H9 (cell line): ENCODE data around the gene UST. TPM values are rescaled to one million over a fixed set of nuclear protein-coding genes. Genes with fewer than 3 reads are reported as not detected.

Experiments used
- DNase-seq: peaks from one replicate; pipeline ENCODE4 v3.0.0-alpha.2; 2017
- H2AFZ ChIP-seq: one replicate; pipeline ENCODE4 v1.6.1; 2013; ENCODE audit warnings: mild to moderate bottlenecking, low read length, control low read depth, moderate library complexity
- H2AK5ac ChIP-seq: 2 replicates; pipeline ENCODE4 v1.6.1; 2013; ENCODE audit warnings: low read length, control low read depth, mixed read lengths; ENCODE audit not compliant: insufficient read length
- H2BK120ac ChIP-seq: one replicate; pipeline ENCODE4 v1.6.1; 2013; ENCODE audit warnings: low read depth, mild to moderate bottlenecking, low read length, control low read depth, inconsistent platforms; ENCODE audit not compliant: poor library complexity, severe bottlenecking
- H2BK12ac ChIP-seq: 2 replicates; pipeline ENCODE4 v1.6.1; 2013; ENCODE audit warnings: low read length, control low read depth, mixed read lengths, low read depth; ENCODE audit not compliant: insufficient read length
- H2BK15ac ChIP-seq: 2 replicates; pipeline ENCODE4 v1.6.1; 2013; ENCODE audit warnings: low read depth, low read length, control low read depth
- H2BK20ac ChIP-seq: one replicate; pipeline ENCODE4 v1.6.1; 2013; ENCODE audit warnings: low read depth, mild to moderate bottlenecking, low read length, control low read depth, inconsistent platforms; ENCODE audit not compliant: poor library complexity, severe bottlenecking
- H2BK5ac ChIP-seq: 2 replicates; pipeline ENCODE4 v1.6.1; 2013; ENCODE audit warnings: low read length, control low read depth, mixed read lengths; ENCODE audit not compliant: insufficient read length
- H3K14ac ChIP-seq: 2 replicates; pipeline ENCODE4 v1.6.1; 2013; ENCODE audit warnings: low read length, control low read depth; ENCODE audit not compliant: insufficient read depth
- H3K18ac ChIP-seq: 2 replicates; pipeline ENCODE4 v1.6.1; 2013; ENCODE audit warnings: low read depth, mild to moderate bottlenecking, mixed read lengths, low read length, control low read depth; ENCODE audit not compliant: insufficient read length
- H3K23ac ChIP-seq: 2 replicates; pipeline ENCODE4 v1.6.1; 2013; ENCODE audit warnings: low read length, control low read depth, mixed read lengths, low read depth; ENCODE audit not compliant: insufficient read length
- H3K23me2 ChIP-seq: 2 replicates; pipeline ENCODE4 v1.6.1; 2013; ENCODE audit warnings: low read depth, mild to moderate bottlenecking, mixed read lengths, low read length, control low read depth; ENCODE audit not compliant: insufficient read length, poor library complexity, severe bottlenecking
- H3K27ac ChIP-seq: 2 replicates; pipeline ENCODE4 v1.5.1; 2013; ENCODE audit warnings: low read length, control low read depth, mixed read lengths, low read depth; ENCODE audit not compliant: insufficient read length
- H3K27me3 ChIP-seq: 2 replicates; pipeline ENCODE4 v1.6.1; 2013; ENCODE audit warnings: low read length, control low read depth, inconsistent platforms; ENCODE audit not compliant: insufficient read depth
- H3K4ac ChIP-seq: 2 replicates; pipeline ENCODE4 v1.6.1; 2013; ENCODE audit warnings: low read depth, mild to moderate bottlenecking, control low read depth, inconsistent platforms, low read length, moderate library complexity
- H3K4me1 ChIP-seq: 2 replicates; pipeline ENCODE4 v1.6.1; 2013; ENCODE audit warnings: low read length, control low read depth, inconsistent platforms; ENCODE audit not compliant: insufficient read depth
- H3K4me2 ChIP-seq: 2 replicates; pipeline ENCODE4 v1.6.1; 2013; ENCODE audit warnings: low read length, control low read depth, mixed read lengths; ENCODE audit not compliant: insufficient read length, insufficient read depth
- H3K56ac ChIP-seq: 2 replicates; pipeline ENCODE4 v1.6.1; 2013; ENCODE audit warnings: low read depth, mild to moderate bottlenecking, mixed read lengths, low read length, control low read depth; ENCODE audit not compliant: insufficient read length
- H3K79me1 ChIP-seq: 2 replicates; pipeline ENCODE4 v1.6.1; 2013; ENCODE audit warnings: low read depth, mild to moderate bottlenecking, moderate library complexity, low read length, control low read depth, inconsistent platforms; ENCODE audit not compliant: insufficient read depth, poor library complexity, severe bottlenecking
- H3K79me2 ChIP-seq: 2 replicates; pipeline ENCODE4 v1.6.1; 2013; ENCODE audit warnings: low read length, control low read depth, inconsistent platforms; ENCODE audit not compliant: insufficient read depth
- H3K9ac ChIP-seq: 2 replicates; pipeline ENCODE4 v1.6.1; 2013; ENCODE audit warnings: low read length, control low read depth, mixed read lengths; ENCODE audit not compliant: insufficient read length; ENCODE audit errors: extremely low read depth
- H3K9me3 ChIP-seq: one replicate; pipeline ENCODE4 v1.6.1; 2013; ENCODE audit warnings: low read depth, low read length, inconsistent platforms; ENCODE audit not compliant: control insufficient read depth
- H3T11ph ChIP-seq: one replicate; pipeline ENCODE4 v1.6.1; 2013; ENCODE audit warnings: mild to moderate bottlenecking, low read length, control low read depth, inconsistent platforms
- H4K20me1 ChIP-seq: one replicate; pipeline ENCODE4 v1.6.1; 2013; ENCODE audit not compliant: control insufficient read depth, insufficient read length, insufficient read depth
- H4K5ac ChIP-seq: 2 replicates; pipeline ENCODE4 v1.6.1; 2013; ENCODE audit warnings: low read depth, mild to moderate bottlenecking, mixed read lengths, low read length, control low read depth; ENCODE audit not compliant: insufficient read length
- H4K8ac ChIP-seq: replicated peaks from 2 replicates; pipeline ENCODE4 v1.6.1; 2013; ENCODE audit warnings: low read length, control low read depth, mixed read lengths, low read depth; ENCODE audit not compliant: insufficient read length
- H4K91ac ChIP-seq: 2 replicates; pipeline ENCODE4 v1.6.1; 2013; ENCODE audit warnings: low read depth, mild to moderate bottlenecking, moderate library complexity, mixed read lengths, low read length, control low read depth; ENCODE audit not compliant: insufficient read length
- H3K27ac Mint-ChIP-seq, 3 experiments: 2 replicates in 2 of 3; 3 replicates in 1 of 3; pipeline ENCODE4 v1.8.0; 2020 to 2021; ENCODE audit warnings: mixed read lengths in 3 of 3, mild to moderate bottlenecking in 1 of 3, moderate library complexity in 1 of 3
- H3K27me3 Mint-ChIP-seq: 2 replicates; pipeline ENCODE4 v1.8.0; 2021; ENCODE audit warnings: low read depth, mild to moderate bottlenecking, moderate library complexity, mixed read lengths
- H3K36me3 Mint-ChIP-seq, 3 experiments: 2 replicates in 2 of 3; 3 replicates in 1 of 3; pipeline ENCODE4 v1.8.0; 2020 to 2021; ENCODE audit warnings: low read depth in 3 of 3, mixed read lengths in 3 of 3; ENCODE audit not compliant: insufficient read depth in 1 of 3
- H3K4me1 Mint-ChIP-seq, 2 experiments: 2 replicates each; pipeline ENCODE4 v1.8.0; 2020; ENCODE audit warnings: mixed read lengths in 2 of 2
- H3K4me3 Mint-ChIP-seq, 2 experiments: 2 replicates in 1 of 2; 3 replicates in 1 of 2; pipeline ENCODE4 v1.8.0; 2020 to 2021; ENCODE audit warnings: mild to moderate bottlenecking in 2 of 2, mixed read lengths in 2 of 2, moderate library complexity in 1 of 2
- H3K9me3 Mint-ChIP-seq, 2 experiments: 2 replicates in 1 of 2; 3 replicates in 1 of 2; pipeline ENCODE4 v1.8.0; 2020; ENCODE audit warnings: mild to moderate bottlenecking in 2 of 2, mixed read lengths in 2 of 2, moderate library complexity in 1 of 2
- WGBS: extraction: QIAGEN DNeasy Blood & Tissue Kit; methylation state at CpG from one replicate; pipeline ENCODE4 v1.1.7; 2013; ENCODE audit warnings: missing lambda C conversion rate, low lambda C conversion rate, mixed read lengths; ENCODE audit not compliant: insufficient read length; ENCODE audit errors: extremely low coverage; 5-methylcytosine and 5-hydroxymethylcytosine counted together
- total RNA-seq: library from RNA; stranded (reverse); gene quantifications from 2 replicates; pipeline ENCODE4 v1.2.1, GENCODE V29; 2021
- TF ChIP-seq, protein P1 (sequence below): fragments of 200-600 bp; sonication (generic); conservative IDR thresholded peaks from 3 replicates; pipeline ENCODE4 v1.8.0; 2021; ENCODE audit warnings: antibody characterized with exemption, mild to moderate bottlenecking

UST gene
- total RNA-seq, 1 experiment from 2014 or later, result 14.4 TPM

DNA sequence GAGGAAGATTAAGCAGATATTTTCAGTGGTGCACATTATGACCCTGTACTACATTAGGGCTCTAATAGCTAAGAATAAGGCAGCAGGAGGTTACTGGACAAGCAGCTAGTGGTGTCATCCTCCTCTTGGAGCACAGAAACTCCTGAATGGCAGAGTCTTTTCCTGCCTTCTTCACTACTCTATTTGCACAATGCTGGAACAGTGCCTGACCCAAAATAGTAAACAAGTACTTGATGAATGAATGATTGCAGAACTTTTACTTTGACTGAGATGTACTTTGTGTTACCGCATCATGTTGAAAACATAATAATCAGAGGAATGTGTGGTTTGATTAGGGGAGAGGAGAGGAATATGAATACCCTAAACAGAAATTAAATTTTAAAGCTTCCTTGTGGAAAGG lies 30.0 kb upstream of the UST start:
- no peak overlapping the region for H2AK5ac ChIP-seq
- H3K18ac ChIP-seq, result no peak overlapping the region
- no peak overlapping the region for H4K8ac ChIP-seq
- no peak overlapping the region for H3K23ac ChIP-seq
- Mint-ChIP-seq H3K27ac (no peak overlapping the region), H3K9me3 (peaks cover 6 to 18% of the 10 kb centered on the region in 2 experiments), H3K4me3 (no peak overlapping the region), H3K27me3 (no peaks in the 10 kb centered on the region; the same call in 1 of the 2 replicates), H3K4me1 (peaks cover 0 to 17% of the 10 kb centered on the region in 2 experiments; a peak in 2 of 4 replicates), H3K36me3 (peaks cover 0 to 14% (median 4%) of the 10 kb centered on the region in 3 experiments; a peak in 4 of 7 replicates)
- no peak overlapping the region for H3K14ac ChIP-seq
- no peak overlapping the region for H2BK120ac ChIP-seq
- no peaks in the 10 kb centered on the region for H3K4me1 ChIP-seq
- no peak overlapping the region for H3K27ac ChIP-seq
- no peak overlapping the region for H3K4ac ChIP-seq
- H2BK12ac ChIP-seq, result no peak overlapping the region
- no peak overlapping the region for H2AFZ ChIP-seq
- H3K23me2 ChIP-seq, result no peaks in the 10 kb centered on the region
- H3K4me2 ChIP-seq, result no peak overlapping the region
- H4K20me1 ChIP-seq, result no peaks in the 10 kb centered on the region
- no peak overlapping the region for H3K56ac ChIP-seq
- no CpG with 5 or more reads among the region's 1 CpG for WGBS
- no peaks in the 10 kb centered on the region for H3K27me3 ChIP-seq
- H2BK15ac ChIP-seq, result no peak overlapping the region
- H4K91ac ChIP-seq, result no peak overlapping the region
- H2BK5ac ChIP-seq, result no peak overlapping the region
- no peaks in the 10 kb centered on the region for H3K9me3 ChIP-seq
- H3K79me1 ChIP-seq, result no peaks in the 10 kb centered on the region
- H4K5ac ChIP-seq, result no peak overlapping the region
- no peak overlapping the region for H3T11ph ChIP-seq
- H2BK20ac ChIP-seq, result no peak overlapping the region
- H3K79me2 ChIP-seq, result no peaks in the 10 kb centered on the region
- TF ChIP-seq, protein P1, sequence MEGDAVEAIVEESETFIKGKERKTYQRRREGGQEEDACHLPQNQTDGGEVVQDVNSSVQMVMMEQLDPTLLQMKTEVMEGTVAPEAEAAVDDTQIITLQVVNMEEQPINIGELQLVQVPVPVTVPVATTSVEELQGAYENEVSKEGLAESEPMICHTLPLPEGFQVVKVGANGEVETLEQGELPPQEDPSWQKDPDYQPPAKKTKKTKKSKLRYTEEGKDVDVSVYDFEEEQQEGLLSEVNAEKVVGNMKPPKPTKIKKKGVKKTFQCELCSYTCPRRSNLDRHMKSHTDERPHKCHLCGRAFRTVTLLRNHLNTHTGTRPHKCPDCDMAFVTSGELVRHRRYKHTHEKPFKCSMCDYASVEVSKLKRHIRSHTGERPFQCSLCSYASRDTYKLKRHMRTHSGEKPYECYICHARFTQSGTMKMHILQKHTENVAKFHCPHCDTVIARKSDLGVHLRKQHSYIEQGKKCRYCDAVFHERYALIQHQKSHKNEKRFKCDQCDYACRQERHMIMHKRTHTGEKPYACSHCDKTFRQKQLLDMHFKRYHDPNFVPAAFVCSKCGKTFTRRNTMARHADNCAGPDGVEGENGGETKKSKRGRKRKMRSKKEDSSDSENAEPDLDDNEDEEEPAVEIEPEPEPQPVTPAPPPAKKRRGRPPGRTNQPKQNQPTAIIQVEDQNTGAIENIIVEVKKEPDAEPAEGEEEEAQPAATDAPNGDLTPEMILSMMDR, result no peak
- no peak for DNase-seq
- H3K9ac ChIP-seq, result no peak overlapping the region
